PC-3 (cell line): ENCODE results near the gene PSORS1C1. TPM values are rescaled to one million over a fixed set of nuclear protein-coding genes. Genes with fewer than 3 reads are reported as not detected.

Source experiments
- ATAC-seq: fragments of 200-7000 bp; cut with Tn5 transposase; 2 replicates; pipeline ENCODE4 v1.9.1; 2020; ENCODE audit warnings: mild to moderate bottlenecking, moderate library complexity
- BruUV-seq: library from RNA; stranded (reverse); fragments of 400-500 nt; replicated peaks from 2 replicates; lab custom pipeline; 2021; lab: Mats Ljungman, UMichigan
- CTCF ChIA-PET: fragments of 300-600 bp; sonication (Branson Sonifier 250); formaldehyde crosslinking; loops from one replicate; lab custom pipeline; 2022; ENCODE audit warnings: antibody characterized with exemption; lab: Charles Lee
- POLR2A ChIA-PET: fragments of 300-600 bp; sonication (Branson Sonifier 250); formaldehyde crosslinking; loops from one replicate; lab custom pipeline; 2022; ENCODE audit warnings: antibody characterized with exemption; ENCODE audit not compliant: unreplicated experiment; lab: Charles Lee
- DNase-seq: peaks from one replicate; pipeline ENCODE4 v3.0.0-alpha.2; 2015
- H2AFZ ChIP-seq: fragments of 300-600 bp; sonication (generic); 2 replicates; pipeline ENCODE4 v1.6.0; 2016; ENCODE audit warnings: antibody characterized with exemption, low read length
- H3F3A ChIP-seq: fragments of 300-600 bp; sonication (generic); one replicate; pipeline ENCODE4 v1.6.0; 2017; ENCODE audit warnings: antibody characterized with exemption, low read length, control low read depth, mild to moderate bottlenecking; ENCODE audit not compliant: unreplicated experiment
- H3K27ac ChIP-seq: fragments of 300-600 bp; sonication (generic); 2 replicates; pipeline ENCODE4 v1.5.1; 2016; ENCODE audit warnings: mild to moderate bottlenecking, low read length
- H3K27me3 ChIP-seq: fragments of 300-600 bp; sonication (generic); 2 replicates; pipeline ENCODE4 v1.6.1; 2016; ENCODE audit warnings: low read length, mixed read lengths
- H3K36me3 ChIP-seq: fragments of 300-600 bp; sonication (generic); 2 replicates; pipeline ENCODE4 v1.6.1; 2016; ENCODE audit warnings: low read depth, mixed run types, low read length, mixed read lengths
- H3K4me1 ChIP-seq: fragments of 300-600 bp; sonication (generic); 2 replicates; pipeline ENCODE4 v1.5.1; 2016; ENCODE audit warnings: low read length; ENCODE audit not compliant: insufficient read depth
- H3K4me2 ChIP-seq: fragments of 300-600 bp; sonication (generic); 2 replicates; pipeline ENCODE4 v1.6.0; 2016; ENCODE audit warnings: low read length
- H3K4me3 ChIP-seq: fragments of 300-600 bp; sonication (generic); 2 replicates; pipeline ENCODE4 v1.5.1; 2016; ENCODE audit warnings: mild to moderate bottlenecking, low read length, mixed read lengths
- H3K79me2 ChIP-seq: fragments of 300-600 bp; sonication (generic); 2 replicates; pipeline ENCODE4 v1.6.1; 2017; ENCODE audit warnings: low read length, mixed read lengths
- H3K9ac ChIP-seq: fragments of 300-600 bp; sonication (generic); 2 replicates; pipeline ENCODE4 v1.6.0; 2016; ENCODE audit warnings: mild to moderate bottlenecking, low read length
- H3K9me2 ChIP-seq: fragments of 300-600 bp; sonication (generic); replicated peaks from 2 replicates; pipeline ENCODE4 v1.6.1; 2016; ENCODE audit warnings: mixed run types, low read length, mixed read lengths
- H3K9me3 ChIP-seq: fragments of 300-600 bp; sonication (generic); 2 replicates; pipeline ENCODE4 v1.6.1; 2016; ENCODE audit warnings: low read length, mixed read lengths
- H4K20me1 ChIP-seq: fragments of 300-600 bp; sonication (generic); 2 replicates; pipeline ENCODE4 v1.6.1; 2016; ENCODE audit warnings: low read length, mixed read lengths
- EZH2 ChIP-seq: fragments of 300-600 bp; sonication (generic); IDR thresholded peaks from one replicate; pipeline ENCODE4 v1.6.1; 2017; ENCODE audit warnings: antibody characterized with exemption, mild to moderate bottlenecking, low read length; ENCODE audit not compliant: unreplicated experiment
- EZH2phosphoT487 ChIP-seq: fragments of 300-600 bp; sonication (generic); IDR thresholded peaks from 2 replicates; pipeline ENCODE4 v1.6.1; 2018; ENCODE audit warnings: mild to moderate bottlenecking, antibody characterized with exemption, low read length, borderline replicate concordance
- intact Hi-C: fragments of 100-400 bp; cut with micrococcal nuclease; formaldehyde crosslinking; loops from 2 replicates; pipeline ENCODE4 v1.9.0; 2023
- total RNA-seq: library from RNA; depleted of rRNA; stranded (reverse); fragments of >200 nt; gene quantifications from 2 replicates; pipeline ENCODE4 v1.2.3, GENCODE V29; 2014
- TF ChIP-seq, protein P1 (sequence below): fragments of 300-600 bp; sonication (generic); conservative IDR thresholded peaks from 2 replicates; pipeline ENCODE4 v1.5.1; 2017; ENCODE audit warnings: antibody characterized with exemption, low read depth, mild to moderate bottlenecking, low read length

The PSORS1C1 gene
- total RNA-seq, 1 experiment from 2014 or later: 2.0 TPM

GRCh38 chr6:31113861-31114540 lies 599 bp upstream of the PSORS1C1 start:
- intact Hi-C loops: no loop called here
- no TSS peak for BruUV-seq
- no peak overlapping the region; the same call in 1 of the 2 replicates for H2AFZ ChIP-seq
- peaks cover 26% of the 10 kb centered on the region for H3K79me2 ChIP-seq
- H3K4me1 ChIP-seq: peaks cover 36% of the 10 kb centered on the region
- H3K27me3 ChIP-seq: no peaks in the 10 kb centered on the region
- TF ChIP-seq EZH2phosphoT487 (no peak), EZH2 (no peak)
- TF ChIP-seq, protein P1, sequence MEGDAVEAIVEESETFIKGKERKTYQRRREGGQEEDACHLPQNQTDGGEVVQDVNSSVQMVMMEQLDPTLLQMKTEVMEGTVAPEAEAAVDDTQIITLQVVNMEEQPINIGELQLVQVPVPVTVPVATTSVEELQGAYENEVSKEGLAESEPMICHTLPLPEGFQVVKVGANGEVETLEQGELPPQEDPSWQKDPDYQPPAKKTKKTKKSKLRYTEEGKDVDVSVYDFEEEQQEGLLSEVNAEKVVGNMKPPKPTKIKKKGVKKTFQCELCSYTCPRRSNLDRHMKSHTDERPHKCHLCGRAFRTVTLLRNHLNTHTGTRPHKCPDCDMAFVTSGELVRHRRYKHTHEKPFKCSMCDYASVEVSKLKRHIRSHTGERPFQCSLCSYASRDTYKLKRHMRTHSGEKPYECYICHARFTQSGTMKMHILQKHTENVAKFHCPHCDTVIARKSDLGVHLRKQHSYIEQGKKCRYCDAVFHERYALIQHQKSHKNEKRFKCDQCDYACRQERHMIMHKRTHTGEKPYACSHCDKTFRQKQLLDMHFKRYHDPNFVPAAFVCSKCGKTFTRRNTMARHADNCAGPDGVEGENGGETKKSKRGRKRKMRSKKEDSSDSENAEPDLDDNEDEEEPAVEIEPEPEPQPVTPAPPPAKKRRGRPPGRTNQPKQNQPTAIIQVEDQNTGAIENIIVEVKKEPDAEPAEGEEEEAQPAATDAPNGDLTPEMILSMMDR: no peak
- CTCF ChIA-PET: interaction anchor here (0.6 to 1.4 kb wide), 4 partner anchors 12 to 272 kb away, joined by 3 to 5 read pairs (median 5); no protein-coding TSS in a partner anchor
- POLR2A ChIA-PET: interaction anchor here (0.6 kb wide), 1 partner anchor 246 kb away, joined by 3 read pairs; no protein-coding TSS in a partner anchor
- peak overlapping the region; percentile 90 for H3K27ac ChIP-seq
- no peaks in the 10 kb centered on the region for H3K9me3 ChIP-seq
- peak; percentile 18; the same call in 1 of the 2 replicates for ATAC-seq
- H3K9ac ChIP-seq: no peak overlapping the region
- H3K9me2 ChIP-seq: no peaks in the 10 kb centered on the region
- no peak overlapping the region for H3K4me3 ChIP-seq
- no peak for DNase-seq
- H4K20me1 ChIP-seq: no peaks in the 10 kb centered on the region
- no peaks in the 10 kb centered on the region for H3K36me3 ChIP-seq
- H3K4me2 ChIP-seq: peak overlapping the region; percentile 84
- no peaks in the 10 kb centered on the region for H3F3A ChIP-seq

DNA sequence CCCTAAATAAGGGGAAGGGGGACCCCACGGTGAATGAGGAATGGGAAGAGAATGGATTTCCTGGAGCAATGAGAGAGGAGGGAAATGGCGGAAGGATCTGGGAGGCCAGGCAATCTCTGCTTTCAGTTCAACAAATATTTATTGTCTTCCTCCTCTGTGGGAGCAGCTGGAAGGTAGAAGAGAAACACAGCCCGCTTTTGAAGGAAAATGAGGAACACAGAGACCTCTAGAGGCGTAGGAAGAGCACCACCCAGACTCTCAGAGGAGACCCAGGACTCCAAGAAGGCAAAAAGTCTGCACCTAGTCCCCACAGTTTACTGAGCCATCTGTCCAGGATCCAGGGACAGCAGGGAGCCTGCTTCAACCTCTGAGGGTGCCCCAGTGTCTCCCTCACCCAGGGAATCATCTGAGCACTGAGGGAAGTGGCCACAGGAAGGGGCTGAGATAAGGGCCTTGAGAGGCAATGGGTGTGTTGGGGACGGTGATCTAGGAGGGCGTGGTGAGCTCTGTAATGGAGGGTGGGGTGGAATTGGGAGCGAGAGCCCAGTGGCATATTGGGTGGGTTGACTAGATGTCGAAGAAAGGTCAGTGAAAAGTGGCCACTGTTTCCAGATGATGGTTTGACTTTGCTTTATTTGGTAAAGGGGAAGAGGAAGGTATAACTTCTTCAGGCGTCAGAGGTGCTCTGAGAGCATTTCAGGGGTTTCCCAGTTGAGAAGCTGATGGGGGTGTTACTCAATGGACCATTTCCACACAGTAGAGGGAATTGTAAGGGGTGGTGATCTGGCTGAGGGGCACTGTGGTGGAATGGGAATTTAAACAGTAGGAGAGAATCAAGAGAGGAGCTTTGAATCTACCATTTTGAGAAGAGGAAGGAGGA lies 610 bp downstream of the PSORS1C1 start:
- Histone ChIP-seq H4K20me1 (no peaks in the 10 kb centered on the region), H3K4me3 (peak overlapping the region; percentile 62), H3K9me2 (no peaks in the 10 kb centered on the region), H3F3A (no peaks in the 10 kb centered on the region), H3K27ac (peak overlapping the region; percentile 90), H3K9ac (peak overlapping the region; percentile 68), H3K4me1 (peaks cover 36% of the 10 kb centered on the region), H2AFZ (peak overlapping the region; percentile 37), H3K79me2 (peaks cover 26% of the 10 kb centered on the region), H3K36me3 (no peaks in the 10 kb centered on the region), H3K4me2 (peak overlapping the region; percentile 84), H3K9me3 (no peaks in the 10 kb centered on the region), H3K27me3 (no peaks in the 10 kb centered on the region)
- intact Hi-C loops: loop anchor here (1.0 kb wide), 1 partner anchor 21 kb away; no protein-coding TSS in a partner anchor
- POLR2A ChIA-PET: interaction anchor here (0.6 kb wide), 1 partner anchor 28 kb away, joined by 4 read pairs; no protein-coding TSS in a partner anchor
- TF ChIP-seq, protein P1: peak; percentile 64
- no peak for TF ChIP-seq EZH2phosphoT487
- ATAC-seq (peak; percentile 67), DNase-seq (peak; percentile 72)
- BruUV-seq: TSS peak; percentile 74
- CTCF ChIA-PET: interaction anchor here (1.0 to 1.2 kb wide), 2 partner anchors 28 to 201 kb away, joined by 5 to 20 read pairs; partner anchors contain the start of gene VARS2
